Muscle layer of colon (tissue), 2 donors: ENCODE results near the gene MMP21.
A peak's percentile ranks its signal among the peaks of the same experiment; 100 is the strongest.

ENCODE experiments used
- H3K27ac ChIP-seq: one replicate; pipeline ENCODE4 v1.7.0; 2013; ENCODE audit warnings: low read depth, mild to moderate bottlenecking, low read length, moderate library complexity
- H3K27me3 ChIP-seq, 2 donors: one replicate each; pipeline ENCODE4 v1.7.0; 2013; ENCODE audit warnings: low read length in 2 of 2, mild to moderate bottlenecking in 2 of 2; ENCODE audit not compliant: insufficient read depth in 2 of 2, control insufficient read depth in 1 of 2
- H3K36me3 ChIP-seq: one replicate; pipeline ENCODE4 v1.7.0; 2013; ENCODE audit warnings: mild to moderate bottlenecking, low read length; ENCODE audit not compliant: insufficient read depth
- H3K4me1 ChIP-seq: one replicate; pipeline ENCODE4 v1.7.0; 2013; ENCODE audit warnings: mild to moderate bottlenecking, low read length; ENCODE audit not compliant: insufficient read depth
- H3K4me3 ChIP-seq, 2 donors: one replicate each; pipeline ENCODE4 v1.7.0; 2013; ENCODE audit warnings: low read length in 2 of 2, low read depth in 1 of 2, mild to moderate bottlenecking in 1 of 2, moderate library complexity in 1 of 2
- H3K9ac ChIP-seq: one replicate; pipeline ENCODE4 v1.7.0; 2013; ENCODE audit warnings: low read length
- H3K9me3 ChIP-seq: one replicate; pipeline ENCODE4 v1.7.0; 2013; ENCODE audit warnings: mild to moderate bottlenecking, low read length
- donor health status: abdominal sarcoma.
- donor health status: Adenocarcinoma of cecum.

Gene MMP21

DNA sequence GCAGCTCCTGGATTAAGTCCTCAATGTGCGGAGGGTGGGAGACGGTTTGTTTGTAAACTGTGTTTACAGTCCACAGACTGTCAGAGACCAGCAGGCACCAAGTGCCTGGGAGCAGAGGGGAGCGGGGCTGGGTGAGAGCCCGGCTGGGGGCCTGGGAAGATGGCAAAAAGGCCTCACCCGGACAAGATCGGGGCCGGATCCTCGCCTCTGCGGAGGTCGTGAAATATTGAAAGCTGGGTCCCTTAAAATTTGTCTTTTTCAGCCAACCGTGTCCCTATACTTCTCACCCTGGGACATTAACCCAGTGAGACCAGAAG is 2.8 kb downstream of the MMP21 start:
- H3K4me3 ChIP-seq, result no peak overlapping the region
- H3K9ac ChIP-seq, result no peak overlapping the region
- peaks cover 16% of the 10 kb centered on the region for H3K4me1 ChIP-seq
- H3K27ac ChIP-seq, result no peak overlapping the region
- no peaks in the 10 kb centered on the region for H3K36me3 ChIP-seq
- H3K9me3 ChIP-seq, result no peaks in the 10 kb centered on the region
- no peaks in the 10 kb centered on the region for H3K27me3 ChIP-seq

DNA sequence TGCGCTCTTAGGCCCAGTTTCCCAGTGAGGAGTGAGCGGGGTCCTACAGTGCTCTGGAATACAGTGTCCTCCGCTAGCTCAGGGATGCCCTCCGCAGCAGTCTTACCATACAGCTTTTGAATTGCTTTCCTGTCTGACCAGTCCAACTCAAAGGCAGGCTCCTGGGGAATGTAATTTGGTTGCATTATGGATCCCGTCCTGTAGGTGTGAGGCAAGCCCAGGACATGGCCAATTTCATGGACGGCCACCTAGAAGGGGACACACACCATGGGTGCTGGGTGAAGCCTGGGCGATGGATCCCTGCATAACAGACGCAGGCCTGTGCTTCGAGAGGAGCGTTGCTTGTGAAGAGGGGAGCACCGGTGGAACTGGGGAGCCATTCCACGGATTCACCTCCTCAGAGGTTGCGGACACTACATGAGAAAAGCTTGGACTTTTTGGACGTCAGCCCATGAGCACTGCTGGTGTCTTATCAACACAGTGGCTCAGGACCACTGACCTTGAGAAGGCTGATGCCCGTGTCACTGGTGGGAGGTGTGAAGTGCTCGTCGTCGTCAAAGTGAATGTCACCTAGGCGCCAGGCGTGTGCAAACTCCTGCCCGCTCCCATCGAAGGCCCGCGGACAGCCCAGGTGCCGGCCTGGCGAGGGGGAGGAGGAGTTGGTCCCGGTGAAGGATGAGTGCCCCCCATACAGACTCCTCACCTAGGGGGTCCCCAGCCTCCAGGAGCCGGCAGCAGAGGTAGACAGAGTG is 3.3 kb downstream of the MMP21 start:
- H3K36me3 ChIP-seq, result no peaks in the 10 kb centered on the region
- no peak overlapping the region for H3K27ac ChIP-seq
- H3K4me3 ChIP-seq, result no peak overlapping the region
- H3K9ac ChIP-seq, result no peak overlapping the region
- H3K9me3 ChIP-seq, result no peaks in the 10 kb centered on the region
- no peaks in the 10 kb centered on the region for H3K27me3 ChIP-seq
- peaks cover 22% of the 10 kb centered on the region for H3K4me1 ChIP-seq

DNA sequence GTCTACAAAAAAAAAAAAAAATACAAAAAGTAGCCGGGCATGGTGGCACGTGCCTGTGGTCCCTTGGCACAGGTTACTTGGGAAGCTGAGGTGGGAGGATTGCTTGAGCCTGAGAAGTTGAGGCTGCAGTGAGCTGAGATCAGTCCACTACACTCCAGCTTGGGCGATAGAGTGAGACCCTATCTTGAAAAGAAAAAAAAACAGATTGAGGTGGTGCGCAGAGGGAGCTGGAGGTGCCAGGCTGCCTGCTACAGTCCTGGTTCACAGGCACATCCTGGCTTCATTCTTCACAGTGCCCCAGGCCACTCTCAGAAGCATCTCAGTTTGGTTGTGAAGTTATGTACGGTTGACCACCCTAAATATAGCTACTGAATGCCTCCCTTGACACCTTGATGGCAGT is 4.8 kb downstream of the MMP21 start:
- Histone ChIP-seq H3K9me3 (no peaks in the 10 kb centered on the region), H3K27me3 (no peaks in the 10 kb centered on the region), H3K4me3 (no peak overlapping the region), H3K36me3 (no peaks in the 10 kb centered on the region), H3K4me1 (peaks cover 22% of the 10 kb centered on the region), H3K27ac (no peak overlapping the region), H3K9ac (no peak overlapping the region)

DNA sequence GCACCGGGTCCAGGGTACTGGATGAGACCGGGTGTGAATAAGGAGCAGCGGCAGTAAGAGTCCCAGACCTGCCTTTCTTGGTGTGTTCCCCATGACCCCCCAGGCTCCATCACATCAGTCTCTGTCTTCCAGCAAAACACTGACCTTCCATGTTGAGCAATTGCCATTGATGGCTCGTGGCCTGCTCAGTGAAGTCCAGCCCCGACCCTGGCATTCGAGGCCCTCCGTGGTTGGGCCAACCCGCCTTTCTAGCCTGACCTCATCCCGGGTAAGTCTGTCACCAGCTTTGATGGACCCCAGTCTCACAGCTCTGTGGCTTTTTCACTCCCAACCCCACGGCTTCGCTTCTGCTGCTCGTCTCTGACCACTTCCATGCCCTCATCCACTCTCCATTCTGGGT is 6.4 kb downstream of the MMP21 start:
- no peak overlapping the region for H3K4me3 ChIP-seq
- H3K27me3 ChIP-seq, result no peaks in the 10 kb centered on the region
- H3K9ac ChIP-seq, result no peak overlapping the region
- H3K9me3 ChIP-seq, result no peaks in the 10 kb centered on the region
- H3K4me1 ChIP-seq, result peaks cover 22% of the 10 kb centered on the region
- H3K27ac ChIP-seq, result peak overlapping the region; percentile 20
- peaks cover 14% of the 10 kb centered on the region for H3K36me3 ChIP-seq

DNA sequence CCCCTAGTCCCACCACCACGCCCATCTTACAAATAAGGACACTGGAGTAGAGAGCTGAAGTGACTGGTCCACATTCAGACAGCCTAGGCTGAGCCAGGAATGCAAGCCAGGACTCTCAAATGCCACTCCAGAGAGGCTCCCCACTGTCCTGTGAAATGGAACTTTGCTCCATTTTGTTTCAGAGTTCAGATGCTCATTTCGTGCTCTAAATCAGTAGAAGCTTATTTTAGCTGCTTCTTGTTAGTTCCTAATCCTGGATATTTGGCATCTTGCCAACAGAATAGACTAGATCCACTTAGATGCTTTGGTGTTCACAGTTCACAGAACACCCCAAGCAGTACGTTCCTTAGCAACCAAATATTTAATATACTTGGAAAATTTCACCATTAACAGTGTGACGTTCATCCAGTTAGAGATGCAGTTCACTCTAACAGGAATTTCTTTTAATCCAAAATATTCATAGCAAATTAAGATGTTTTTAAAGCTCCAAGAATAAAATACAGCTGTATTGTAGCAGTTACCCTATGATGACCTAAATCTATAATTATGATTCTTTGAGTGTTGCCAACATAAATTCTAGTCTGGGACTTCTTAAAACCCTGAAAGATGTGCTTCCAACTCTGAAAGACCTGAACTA is 7.3 kb downstream of the MMP21 start:
- H3K9me3 ChIP-seq, result no peaks in the 10 kb centered on the region
- H3K4me1 ChIP-seq, result peaks cover 22% of the 10 kb centered on the region
- H3K9ac ChIP-seq, result no peak overlapping the region
- peaks cover 17% of the 10 kb centered on the region for H3K36me3 ChIP-seq
- no peaks in the 10 kb centered on the region for H3K27me3 ChIP-seq
- no peak overlapping the region for H3K4me3 ChIP-seq
- peak overlapping the region; percentile 20 for H3K27ac ChIP-seq

DNA sequence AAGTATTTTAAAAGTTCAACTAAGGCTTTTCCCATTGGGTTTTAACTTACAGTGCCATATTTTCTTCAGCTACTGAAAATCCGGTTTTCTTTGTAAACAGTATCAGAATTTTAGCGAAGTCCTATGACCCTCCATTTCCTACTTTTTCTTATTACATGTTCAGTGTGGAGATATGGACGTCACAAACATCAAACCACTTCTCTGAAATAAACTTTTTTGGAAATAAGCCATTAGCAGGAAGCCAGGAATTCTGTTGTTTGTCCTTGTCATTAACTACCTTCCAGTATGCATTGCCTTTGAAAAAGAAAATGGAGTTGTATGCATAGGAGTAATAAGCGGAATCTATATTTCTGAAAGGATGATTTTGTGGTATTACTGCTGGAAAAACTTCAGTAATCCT is 9.1 kb downstream of the MMP21 start:
- Histone ChIP-seq H3K4me1 (peaks cover 22% of the 10 kb centered on the region), H3K36me3 (peaks cover 21% of the 10 kb centered on the region), H3K27ac (no peak overlapping the region), H3K27me3 (no peaks in the 10 kb centered on the region), H3K4me3 (no peak overlapping the region), H3K9me3 (no peaks in the 10 kb centered on the region), H3K9ac (no peak overlapping the region)

DNA sequence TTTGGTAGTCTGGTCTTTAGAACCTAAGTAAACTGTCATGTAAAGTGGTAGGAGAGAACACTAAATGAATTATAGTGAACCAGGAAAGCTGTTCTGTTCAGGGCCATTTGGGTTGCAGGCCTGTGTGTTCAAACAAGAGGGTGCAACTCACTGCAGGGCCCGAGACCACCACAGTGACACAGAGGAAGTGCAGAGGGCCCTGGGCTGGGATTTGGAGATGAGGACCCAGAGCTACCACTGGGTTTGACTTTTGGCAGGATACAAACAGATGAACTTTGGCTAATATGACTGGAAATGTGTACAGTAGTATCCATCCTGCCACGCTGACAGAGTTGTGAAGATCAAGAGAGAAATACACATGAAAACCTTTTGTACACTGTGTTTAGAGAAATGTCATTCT is 9.8 kb downstream of the MMP21 start:
- Histone ChIP-seq H3K27ac (no peak overlapping the region), H3K27me3 (no peaks in the 10 kb centered on the region), H3K9me3 (no peaks in the 10 kb centered on the region), H3K4me3 (no peak overlapping the region), H3K9ac (no peak overlapping the region), H3K36me3 (peaks cover 26% of the 10 kb centered on the region), H3K4me1 (peaks cover 22% of the 10 kb centered on the region)

DNA sequence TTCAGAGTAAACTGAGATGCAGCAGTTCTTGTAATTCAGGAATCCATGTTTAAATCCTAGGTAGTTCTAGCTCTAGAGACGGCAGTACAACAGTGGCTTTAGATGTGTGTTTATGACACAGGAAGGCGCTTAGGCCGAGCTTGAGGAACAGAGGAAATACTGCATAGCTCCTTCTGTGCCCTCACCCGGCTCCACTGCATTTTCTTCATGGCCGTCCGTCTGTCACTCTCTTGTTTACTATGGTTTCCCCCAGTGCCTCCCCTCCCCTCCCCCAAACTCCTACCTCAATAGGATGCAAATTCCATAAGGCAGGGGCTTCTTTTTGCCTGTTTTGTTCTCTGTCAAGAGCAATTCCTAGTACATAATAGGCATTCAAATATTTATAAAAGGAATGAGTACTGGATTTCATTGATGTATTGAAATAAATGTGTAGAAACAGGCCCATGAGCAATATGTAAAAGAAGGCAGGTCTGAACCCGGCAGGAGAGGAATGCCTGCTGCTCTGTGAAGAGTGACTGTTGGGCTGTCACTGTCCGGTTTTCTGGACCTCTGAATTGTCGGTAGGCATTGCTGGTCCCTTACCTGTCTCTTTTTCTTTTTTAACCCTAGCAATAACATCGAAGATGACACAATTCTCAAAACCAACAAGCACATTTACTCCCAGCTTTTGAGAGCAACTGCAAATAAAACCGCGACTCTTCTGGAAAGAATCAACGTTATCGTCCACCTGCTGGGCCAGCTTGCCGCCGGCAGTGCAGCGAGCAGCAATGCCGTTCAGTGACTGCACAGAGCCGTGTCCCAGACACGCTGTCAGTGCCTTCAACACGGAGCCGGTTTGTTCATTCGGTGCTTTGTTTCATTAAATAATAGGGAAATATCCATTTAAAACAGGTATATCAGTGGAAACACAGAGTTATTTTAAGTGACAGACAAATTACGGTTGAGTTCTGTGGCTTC is 12.7 kb downstream of the MMP21 start:
- H3K9ac ChIP-seq, result no peak overlapping the region
- H3K27me3 ChIP-seq, result no peaks in the 10 kb centered on the region
- H3K4me1 ChIP-seq, result peaks cover 7% of the 10 kb centered on the region
- no peak overlapping the region for H3K27ac ChIP-seq
- H3K36me3 ChIP-seq, result peaks cover 41% of the 10 kb centered on the region
- H3K4me3 ChIP-seq, result no peak overlapping the region
- H3K9me3 ChIP-seq, result no peaks in the 10 kb centered on the region

DNA sequence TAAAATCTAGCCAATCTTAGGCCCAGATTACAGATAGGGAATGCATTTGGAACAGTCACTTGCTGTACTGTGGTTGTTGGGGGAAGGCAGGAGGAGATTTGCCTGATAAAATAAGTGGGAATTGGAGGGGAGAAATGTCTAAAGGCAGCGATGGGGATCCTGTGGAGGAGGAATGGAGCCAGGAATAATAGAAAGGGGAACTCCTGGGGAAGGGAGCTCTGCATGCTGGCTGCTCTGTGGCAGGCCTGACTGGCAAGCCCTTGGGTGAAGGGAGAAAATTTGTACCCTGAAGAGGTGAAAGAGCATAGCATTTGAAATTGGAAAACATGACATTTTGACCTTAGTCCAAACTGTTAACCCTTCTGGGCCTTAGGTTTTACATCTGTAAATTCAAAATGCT is 13.7 kb downstream of the MMP21 start:
- H3K9me3 ChIP-seq, result no peaks in the 10 kb centered on the region
- H3K4me1 ChIP-seq, result no peaks in the 10 kb centered on the region
- no peak overlapping the region for H3K4me3 ChIP-seq
- no peak overlapping the region for H3K27ac ChIP-seq
- H3K36me3 ChIP-seq, result peaks cover 45% of the 10 kb centered on the region
- H3K9ac ChIP-seq, result no peak overlapping the region
- H3K27me3 ChIP-seq, result no peaks in the 10 kb centered on the region

DNA sequence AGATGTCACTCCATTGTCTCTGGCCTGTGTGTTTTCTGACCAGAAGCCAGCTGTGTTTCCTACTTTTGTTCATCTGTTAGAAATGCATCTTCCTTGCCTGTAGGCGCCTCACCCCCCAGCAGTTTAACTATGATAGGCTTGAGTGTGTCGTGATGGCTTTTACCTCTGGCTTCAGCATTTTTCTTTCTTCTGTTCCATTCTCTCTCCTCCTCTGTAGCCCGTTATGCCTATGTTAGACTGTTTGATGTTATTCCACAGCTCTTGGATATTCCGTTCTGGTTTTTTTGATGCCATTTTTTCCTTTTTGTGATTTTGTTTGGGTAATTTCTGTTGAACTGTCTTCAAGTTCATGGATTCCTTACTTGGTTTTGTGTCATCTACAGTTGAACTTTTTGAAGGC is 17.9 kb downstream of the MMP21 start:
- H3K27me3 ChIP-seq, result no peaks in the 10 kb centered on the region
- peaks cover 42% of the 10 kb centered on the region for H3K36me3 ChIP-seq
- H3K27ac ChIP-seq, result no peak overlapping the region
- no peaks in the 10 kb centered on the region for H3K9me3 ChIP-seq
- no peak overlapping the region for H3K4me3 ChIP-seq
- peaks cover 10% of the 10 kb centered on the region for H3K4me1 ChIP-seq
- H3K9ac ChIP-seq, result no peak overlapping the region

DNA sequence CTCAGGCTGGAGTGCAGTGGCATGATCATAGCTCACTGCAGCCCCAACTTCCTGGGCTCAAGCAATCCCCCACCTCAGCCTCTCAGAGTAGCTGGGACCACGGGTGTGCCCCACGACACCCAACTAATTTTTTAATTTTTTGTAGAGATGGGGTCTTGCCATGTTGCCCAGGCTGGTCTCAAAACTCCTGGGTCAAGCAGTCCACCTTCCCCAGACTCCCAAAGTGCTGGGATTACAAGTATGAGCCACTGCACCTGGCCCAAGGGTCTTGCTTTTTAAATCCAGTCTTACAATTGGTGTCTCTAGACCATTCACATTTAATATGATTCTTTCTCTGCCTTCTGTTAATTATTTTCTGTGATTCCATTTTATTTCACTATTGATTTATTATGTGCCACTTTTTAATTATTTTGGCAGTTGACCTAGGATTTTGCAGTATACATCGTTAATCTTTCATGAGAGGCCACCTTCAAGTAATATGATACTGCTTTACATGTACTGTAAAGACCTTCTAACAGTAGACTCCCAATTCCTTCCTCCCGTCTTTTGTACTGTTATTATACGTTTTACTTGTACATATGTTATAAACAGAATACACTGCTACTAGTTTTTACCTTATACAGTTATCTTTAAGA is 18.7 kb downstream of the MMP21 start:
- Histone ChIP-seq H3K27me3 (no peaks in the 10 kb centered on the region), H3K36me3 (peaks cover 48% of the 10 kb centered on the region), H3K4me3 (no peak overlapping the region), H3K27ac (no peak overlapping the region), H3K9me3 (no peaks in the 10 kb centered on the region), H3K4me1 (peaks cover 10% of the 10 kb centered on the region), H3K9ac (no peak overlapping the region)
